Esophagus muscularis mucosa (tissue), 3 donors: Measurements from ENCODE around the gene HABP4.

Experiments
- POLR2A ChIP-seq: fragments of 450-650 bp; IDR thresholded peaks from one replicate; pipeline ENCODE4 v1.6.1; 2017; ENCODE audit warnings: antibody characterized with exemption, moderate library complexity, mild to moderate bottlenecking, low read depth
- TF ChIP-seq, protein P1 (sequence below), 3 experiments: fragments of 200-600 bp in 2 of 3; fragments of 450-650 bp in 1 of 3; sonication (generic) in 2 of 3; IDR thresholded peaks; one replicate each; pipeline ENCODE4 v1.5.1; 2017 to 2019; ENCODE audit warnings: antibody characterized with exemption in 3 of 3, mild to moderate bottlenecking in 2 of 3, moderate library complexity in 1 of 3

DNA sequence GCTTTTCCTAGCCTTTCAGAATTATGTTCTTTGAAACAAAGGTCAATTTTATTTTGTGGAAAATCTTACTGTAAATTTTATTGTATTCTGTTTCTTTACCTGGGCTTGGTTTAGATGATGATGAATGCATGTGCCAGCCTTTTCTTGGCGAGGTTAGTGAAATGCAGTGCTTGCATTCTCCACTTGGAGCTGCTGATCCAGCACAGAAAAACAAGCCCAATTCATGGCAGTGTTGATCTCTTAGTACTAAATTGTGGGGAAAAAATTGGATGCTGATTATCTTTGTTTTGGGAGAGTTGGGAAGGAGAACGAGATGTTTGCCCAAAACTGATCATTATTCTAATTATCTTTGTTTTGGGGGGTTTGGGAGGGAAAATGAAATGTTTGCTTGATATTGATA, 3.7 kb downstream of the HABP4 start:
- no peak for TF ChIP-seq POLR2A
- TF ChIP-seq, protein P1, sequence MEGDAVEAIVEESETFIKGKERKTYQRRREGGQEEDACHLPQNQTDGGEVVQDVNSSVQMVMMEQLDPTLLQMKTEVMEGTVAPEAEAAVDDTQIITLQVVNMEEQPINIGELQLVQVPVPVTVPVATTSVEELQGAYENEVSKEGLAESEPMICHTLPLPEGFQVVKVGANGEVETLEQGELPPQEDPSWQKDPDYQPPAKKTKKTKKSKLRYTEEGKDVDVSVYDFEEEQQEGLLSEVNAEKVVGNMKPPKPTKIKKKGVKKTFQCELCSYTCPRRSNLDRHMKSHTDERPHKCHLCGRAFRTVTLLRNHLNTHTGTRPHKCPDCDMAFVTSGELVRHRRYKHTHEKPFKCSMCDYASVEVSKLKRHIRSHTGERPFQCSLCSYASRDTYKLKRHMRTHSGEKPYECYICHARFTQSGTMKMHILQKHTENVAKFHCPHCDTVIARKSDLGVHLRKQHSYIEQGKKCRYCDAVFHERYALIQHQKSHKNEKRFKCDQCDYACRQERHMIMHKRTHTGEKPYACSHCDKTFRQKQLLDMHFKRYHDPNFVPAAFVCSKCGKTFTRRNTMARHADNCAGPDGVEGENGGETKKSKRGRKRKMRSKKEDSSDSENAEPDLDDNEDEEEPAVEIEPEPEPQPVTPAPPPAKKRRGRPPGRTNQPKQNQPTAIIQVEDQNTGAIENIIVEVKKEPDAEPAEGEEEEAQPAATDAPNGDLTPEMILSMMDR (IDR thresholded peaks at IDR 0.05) = peak; percentile 51 to 67 (median 61)
